ENCODE results near the gene DIABLO.
A peak's percentile ranks its signal among the peaks of the same experiment; 100 is the strongest.
"Not testable (repeated sequence)": the region's sequence is repeated elsewhere in the genome, so short reads cannot be mapped to it uniquely, and the experiment has no call there.

Gene DIABLO

GRCh38 chr12:122208073-122208820, 17.6 kb downstream of the DIABLO start:
- no peak for DNase-seq

GRCh38 chr12:122207391-122207790, 18.5 kb downstream of the DIABLO start:
- no peak for DNase-seq

- DNase-seq = no peak
Measured at GRCh38 chr12:122206976-122207375, 18.9 kb downstream of the DIABLO start.

GRCh38 chr12:122206111-122206881, 19.6 kb downstream of the DIABLO start:
- no peak for DNase-seq

- no peak for DNase-seq
Measured at GRCh38 chr12:122205053-122205925, 20.6 kb downstream of the DIABLO start.

GRCh38 chr12:122204167-122205052, 21.4 kb downstream of the DIABLO start:
- DNase-seq = no peak

- DNase-seq = peak; percentile 71
Measured at GRCh38 chr12:122203301-122204166, 22.3 kb downstream of the DIABLO start, which contains the start of gene B3GNT4. Gene B3GNT4, plus strand, starts transcription at chr12:122203709. Its CDS starts 910 bp downstream, at chr12:122204619.

GRCh38 chr12:122202811-122203210, 23.0 kb downstream of the DIABLO start:
- DNase-seq = not testable (repeated sequence)

- DNase-seq = no peak
Measured at GRCh38 chr12:122202017-122202416, 23.8 kb downstream of the DIABLO start.

- no peak for DNase-seq
Measured at GRCh38 chr12:122201381-122201780, 24.5 kb downstream of the DIABLO start.

GRCh38 chr12:122200541-122201175, 25.2 kb downstream of the DIABLO start:
- DNase-seq = no peak

- no peak for DNase-seq
Measured at GRCh38 chr12:122199484-122200355, 26.1 kb downstream of the DIABLO start.

- no peak for DNase-seq
Measured at GRCh38 chr12:122197612-122197966, 28.3 kb downstream of the DIABLO start.

GRCh38 chr12:122195405-122195804, 30.4 kb downstream of the DIABLO start:
- no peak for DNase-seq

- no peak for DNase-seq
Measured at GRCh38 chr12:122194804-122195203, 31.0 kb downstream of the DIABLO start.

GRCh38 chr12:122192441-122192840, 33.4 kb downstream of the DIABLO start:
- DNase-seq = no peak

GRCh38 chr12:122190842-122191668, 34.8 kb downstream of the DIABLO start:
- peak; percentile 40 for DNase-seq

GRCh38 chr12:122189626-122190475, 36.0 kb downstream of the DIABLO start:
- no peak for DNase-seq

Measured in NCI-H345 (cell line).